Activated CD4-positive, alpha-beta T cell treated with anti-CD3 and anti-CD28 coated beads, Interleukin-2, amount 10 ng/mL, durations not matched to agents 24 days and 14 days (primary cell): ENCODE measurements around the gene PTPRF. TPM values are rescaled to one million over a fixed set of nuclear protein-coding genes. Genes with fewer than 3 reads are reported as not detected.

Experiments used
- DNase-seq: peaks from one replicate; pipeline ENCODE4 v3.0.0; 2022
- H3K27ac Mint-ChIP-seq: one replicate; pipeline ENCODE4 v1.8.0; 2022; ENCODE audit warnings: mild to moderate bottlenecking, mixed read lengths
- H3K27me3 Mint-ChIP-seq: one replicate; pipeline ENCODE4 v1.8.0; 2022; ENCODE audit warnings: mixed read lengths
- H3K36me3 Mint-ChIP-seq: one replicate; pipeline ENCODE4 v1.8.0; 2022; ENCODE audit warnings: low read depth, mild to moderate bottlenecking, mixed read lengths
- H3K4me1 Mint-ChIP-seq: one replicate; pipeline ENCODE4 v1.8.0; 2021; ENCODE audit warnings: mixed read lengths
- H3K4me3 Mint-ChIP-seq: one replicate; pipeline ENCODE4 v1.8.0; 2022; ENCODE audit warnings: mild to moderate bottlenecking, moderate library complexity, mixed read lengths
- H3K9me3 Mint-ChIP-seq: one replicate; pipeline ENCODE4 v1.8.0; 2021; ENCODE audit warnings: mixed read lengths
- intact Hi-C: fragments of 100-400 bp; cut with micrococcal nuclease; formaldehyde crosslinking; loops from one replicate; pipeline ENCODE4 v1.15.1; 2023
- total RNA-seq: library from RNA; stranded (reverse); gene quantifications from 2 replicates; pipeline ENCODE4 v1.2.3, GENCODE V29; 2022

The PTPRF gene
- total RNA-seq, 1 donor from 2014 or later: 2.1 TPM

GRCh38 chr1:43537423-43538142, 6.9 kb downstream of the PTPRF start:
- no peak overlapping the region for H3K4me3 Mint-ChIP-seq
- H3K9me3 Mint-ChIP-seq: no peaks in the 10 kb centered on the region
- no peak overlapping the region for H3K27ac Mint-ChIP-seq
- intact Hi-C loops: no loop called here
- H3K4me1 Mint-ChIP-seq: no peaks in the 10 kb centered on the region
- H3K36me3 Mint-ChIP-seq: no peaks in the 10 kb centered on the region
- DNase-seq: no peak
- peaks cover 14% of the 10 kb centered on the region for H3K27me3 Mint-ChIP-seq

DNA sequence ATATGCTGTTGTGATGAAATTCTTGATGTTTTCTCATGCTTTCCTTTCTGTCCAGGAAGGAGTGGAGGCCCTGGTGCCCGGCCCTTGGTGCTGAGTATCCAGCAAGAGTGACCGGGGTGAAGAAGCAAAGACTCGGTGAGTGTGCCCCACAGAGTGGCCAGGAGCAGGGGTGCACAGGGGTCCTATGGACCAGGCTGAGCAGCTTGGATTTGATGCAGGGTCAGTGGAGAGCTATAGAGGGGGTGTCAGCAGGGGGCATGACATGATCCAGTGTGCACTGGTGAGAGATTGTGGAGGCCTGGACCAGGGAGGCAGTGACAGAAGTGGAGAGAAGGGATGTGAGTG, 7.4 kb downstream of the PTPRF start:
- H3K4me3 Mint-ChIP-seq: no peak overlapping the region
- no peaks in the 10 kb centered on the region for H3K4me1 Mint-ChIP-seq
- H3K9me3 Mint-ChIP-seq: no peaks in the 10 kb centered on the region
- H3K27me3 Mint-ChIP-seq: peaks cover 8% of the 10 kb centered on the region
- DNase-seq: no peak
- no peak overlapping the region for H3K27ac Mint-ChIP-seq
- intact Hi-C loops: no loop called here
- no peaks in the 10 kb centered on the region for H3K36me3 Mint-ChIP-seq

DNA sequence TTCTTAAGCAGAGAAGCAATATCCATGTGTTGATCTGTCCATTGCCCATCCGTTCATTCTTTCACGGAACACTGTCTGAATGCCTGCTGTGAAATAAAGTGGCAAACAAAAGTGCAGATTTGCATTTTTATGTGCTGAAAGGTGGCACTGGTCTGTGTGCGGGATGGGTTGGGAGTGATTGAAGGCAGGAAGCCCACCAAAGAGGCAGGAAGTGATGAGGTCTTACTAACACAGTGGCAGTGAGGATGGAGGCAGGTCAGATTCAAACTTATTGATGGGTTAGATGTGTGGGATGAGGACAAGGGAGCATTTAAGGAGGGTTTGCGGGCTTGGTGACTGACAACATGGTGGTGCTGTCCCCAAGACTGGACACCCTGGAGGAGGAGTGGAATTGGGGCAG, 8.3 kb downstream of the PTPRF start:
- Mint-ChIP-seq H3K27ac (no peak overlapping the region), H3K9me3 (no peaks in the 10 kb centered on the region), H3K27me3 (peaks cover 5% of the 10 kb centered on the region), H3K36me3 (no peaks in the 10 kb centered on the region), H3K4me1 (no peaks in the 10 kb centered on the region), H3K4me3 (no peak overlapping the region)
- no peak for DNase-seq
- intact Hi-C loops: no loop called here

GRCh38 chr1:43539726-43540434, 9.2 kb downstream of the PTPRF start:
- intact Hi-C loops: no loop called here
- no peaks in the 10 kb centered on the region for H3K36me3 Mint-ChIP-seq
- H3K9me3 Mint-ChIP-seq: no peaks in the 10 kb centered on the region
- H3K27ac Mint-ChIP-seq: no peak overlapping the region
- H3K4me1 Mint-ChIP-seq: no peaks in the 10 kb centered on the region
- no peak for DNase-seq
- no peak overlapping the region for H3K4me3 Mint-ChIP-seq
- no peaks in the 10 kb centered on the region for H3K27me3 Mint-ChIP-seq

- Mint-ChIP-seq H3K27ac (no peak overlapping the region), H3K9me3 (no peaks in the 10 kb centered on the region)
These were observed 10.0 kb downstream of the PTPRF start for GRCh38 chr1:43540653-43541071.

GRCh38 chr1:43541141-43541540, 10.5 kb downstream of the PTPRF start:
- no peaks in the 10 kb centered on the region for H3K4me1 Mint-ChIP-seq
- H3K27ac Mint-ChIP-seq: no peak overlapping the region
- no peak overlapping the region for H3K4me3 Mint-ChIP-seq
- no peaks in the 10 kb centered on the region for H3K36me3 Mint-ChIP-seq
- intact Hi-C loops: no loop called here
- no peaks in the 10 kb centered on the region for H3K9me3 Mint-ChIP-seq
- H3K27me3 Mint-ChIP-seq: no peaks in the 10 kb centered on the region
- DNase-seq: no peak

More at GRCh38 chr1:43540653-43541071, 10.0 kb downstream of the PTPRF start:
- DNase-seq: no peak
- H3K4me3 Mint-ChIP-seq: no peak overlapping the region
- no peaks in the 10 kb centered on the region for H3K36me3 Mint-ChIP-seq
- H3K27me3 Mint-ChIP-seq: no peaks in the 10 kb centered on the region
- no peaks in the 10 kb centered on the region for H3K4me1 Mint-ChIP-seq
- intact Hi-C loops: no loop called here

- H3K27me3 Mint-ChIP-seq: no peaks in the 10 kb centered on the region
- intact Hi-C loops: no loop called here
- no peaks in the 10 kb centered on the region for H3K4me1 Mint-ChIP-seq
- H3K36me3 Mint-ChIP-seq: no peaks in the 10 kb centered on the region
- H3K4me3 Mint-ChIP-seq: no peak overlapping the region
- no peak overlapping the region for H3K27ac Mint-ChIP-seq
- DNase-seq: no peak
- no peaks in the 10 kb centered on the region for H3K9me3 Mint-ChIP-seq
These were observed 11.2 kb downstream of the PTPRF start for GRCh38 chr1:43541721-43542401.

GRCh38 chr1:43542527-43543458, 12.1 kb downstream of the PTPRF start:
- intact Hi-C loops: no loop called here
- Mint-ChIP-seq H3K36me3 (no peaks in the 10 kb centered on the region), H3K4me3 (no peak overlapping the region), H3K4me1 (no peaks in the 10 kb centered on the region), H3K27ac (no peak overlapping the region), H3K27me3 (no peaks in the 10 kb centered on the region), H3K9me3 (no peaks in the 10 kb centered on the region)
- DNase-seq: no peak

DNA sequence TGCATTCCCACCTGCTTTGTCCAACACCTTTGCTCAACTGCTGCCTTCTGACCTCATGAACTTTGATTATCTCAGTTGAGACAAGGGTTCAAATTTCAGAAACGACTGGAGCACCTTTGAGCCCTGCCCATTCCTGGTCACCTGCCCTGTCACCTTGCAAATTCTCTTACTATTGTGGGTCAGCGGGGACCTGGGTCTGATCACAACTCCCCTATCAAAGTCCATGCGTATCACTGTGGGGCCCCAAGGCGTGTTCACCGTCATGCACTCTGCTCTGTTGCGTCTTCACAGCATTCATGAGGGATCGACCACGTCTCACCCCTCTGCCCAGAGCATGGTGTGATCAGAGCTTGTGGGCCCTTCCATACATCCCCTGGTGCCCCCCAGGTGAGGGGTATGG, 12.9 kb downstream of the PTPRF start:
- no peaks in the 10 kb centered on the region for H3K9me3 Mint-ChIP-seq
- H3K4me3 Mint-ChIP-seq: no peak overlapping the region

DNA sequence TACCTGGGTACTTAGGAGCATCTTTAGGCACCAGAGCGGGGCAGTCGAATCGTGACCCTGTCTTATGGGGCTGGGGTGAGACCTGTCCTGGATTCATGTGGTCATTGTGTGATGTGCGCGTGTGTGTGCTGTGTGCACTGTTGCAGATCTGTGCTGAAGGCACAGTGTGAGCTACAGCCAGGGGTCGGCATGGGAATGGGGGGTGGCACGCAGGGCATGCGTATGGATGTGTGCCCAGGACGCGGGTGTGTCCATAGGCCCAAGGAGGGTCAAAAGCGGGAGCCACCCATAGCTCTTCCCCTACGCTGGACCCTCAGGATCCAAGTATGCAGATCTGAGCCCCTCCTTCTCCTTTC, 14.6 kb downstream of the PTPRF start:
- Mint-ChIP-seq H3K27ac (no peak overlapping the region), H3K36me3 (no peaks in the 10 kb centered on the region), H3K27me3 (no peaks in the 10 kb centered on the region), H3K4me3 (no peak overlapping the region), H3K9me3 (no peaks in the 10 kb centered on the region), H3K4me1 (peaks cover 3% of the 10 kb centered on the region)
- intact Hi-C loops: no loop called here
- no peak for DNase-seq

More for the DNA sequence above, 12.9 kb downstream of the PTPRF start:
- no peak overlapping the region for H3K27ac Mint-ChIP-seq
- H3K4me1 Mint-ChIP-seq: no peaks in the 10 kb centered on the region
- H3K27me3 Mint-ChIP-seq: no peaks in the 10 kb centered on the region
- DNase-seq: no peak
- intact Hi-C loops: no loop called here
- H3K36me3 Mint-ChIP-seq: no peaks in the 10 kb centered on the region

DNA sequence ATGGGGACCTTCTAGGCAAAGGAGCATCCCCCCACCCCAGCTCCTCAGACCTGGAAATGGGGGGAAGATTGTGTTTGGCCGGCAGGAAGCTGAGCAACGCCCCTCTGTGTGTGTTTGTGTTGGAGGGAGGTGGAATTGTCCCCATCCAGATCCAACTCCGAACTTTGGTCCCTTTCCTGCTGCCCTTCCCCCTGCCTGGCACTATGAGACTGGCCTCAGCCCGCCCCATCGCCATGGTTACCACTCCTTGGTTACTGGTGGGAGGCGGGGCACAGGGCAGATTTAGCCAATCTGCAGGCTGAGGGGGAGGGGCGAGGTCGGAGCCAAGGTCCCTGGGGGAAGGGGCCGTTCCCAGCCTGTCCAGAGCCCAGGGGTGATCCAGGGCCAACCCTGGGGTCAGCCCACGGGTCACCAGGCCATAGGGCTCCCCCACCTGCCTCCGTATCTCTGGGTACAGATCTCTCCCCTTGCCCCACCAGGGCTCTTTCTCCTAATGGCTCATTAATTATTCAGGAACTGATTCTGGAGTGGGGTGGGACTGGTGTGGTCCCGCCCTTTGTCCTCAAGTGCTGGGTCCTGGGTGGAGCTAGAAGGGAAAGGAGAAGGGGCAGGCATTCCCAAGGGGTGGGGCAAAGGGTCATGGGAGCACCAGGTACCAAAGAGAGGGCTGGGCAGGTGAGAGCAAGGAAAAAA, 15.2 kb downstream of the PTPRF start:
- Mint-ChIP-seq H3K9me3 (no peaks in the 10 kb centered on the region), H3K4me1 (peaks cover 5% of the 10 kb centered on the region), H3K27me3 (peaks cover 1% of the 10 kb centered on the region), H3K4me3 (no peak overlapping the region), H3K36me3 (no peaks in the 10 kb centered on the region), H3K27ac (no peak overlapping the region)
- intact Hi-C loops: no loop called here
- no peak for DNase-seq

- Mint-ChIP-seq H3K4me3 (no peak overlapping the region), H3K27ac (no peak overlapping the region), H3K9me3 (no peaks in the 10 kb centered on the region), H3K4me1 (peaks cover 5% of the 10 kb centered on the region), H3K36me3 (no peaks in the 10 kb centered on the region), H3K27me3 (peaks cover 5% of the 10 kb centered on the region)
- DNase-seq: no peak
- intact Hi-C loops: no loop called here
These were observed 15.9 kb downstream of the PTPRF start for GRCh38 chr1:43546388-43547100.
